GM12801 (cell line): ENCODE measurements around the gene C11orf68.

ENCODE experiments used
- TF ChIP-seq, protein P1 (sequence below): IDR thresholded peaks from one replicate; pipeline ENCODE4 v1.5.1; 2011; ENCODE audit warnings: control low read depth; ENCODE audit not compliant: insufficient read length; ENCODE audit errors: extremely low read depth

C11orf68 gene

DNA sequence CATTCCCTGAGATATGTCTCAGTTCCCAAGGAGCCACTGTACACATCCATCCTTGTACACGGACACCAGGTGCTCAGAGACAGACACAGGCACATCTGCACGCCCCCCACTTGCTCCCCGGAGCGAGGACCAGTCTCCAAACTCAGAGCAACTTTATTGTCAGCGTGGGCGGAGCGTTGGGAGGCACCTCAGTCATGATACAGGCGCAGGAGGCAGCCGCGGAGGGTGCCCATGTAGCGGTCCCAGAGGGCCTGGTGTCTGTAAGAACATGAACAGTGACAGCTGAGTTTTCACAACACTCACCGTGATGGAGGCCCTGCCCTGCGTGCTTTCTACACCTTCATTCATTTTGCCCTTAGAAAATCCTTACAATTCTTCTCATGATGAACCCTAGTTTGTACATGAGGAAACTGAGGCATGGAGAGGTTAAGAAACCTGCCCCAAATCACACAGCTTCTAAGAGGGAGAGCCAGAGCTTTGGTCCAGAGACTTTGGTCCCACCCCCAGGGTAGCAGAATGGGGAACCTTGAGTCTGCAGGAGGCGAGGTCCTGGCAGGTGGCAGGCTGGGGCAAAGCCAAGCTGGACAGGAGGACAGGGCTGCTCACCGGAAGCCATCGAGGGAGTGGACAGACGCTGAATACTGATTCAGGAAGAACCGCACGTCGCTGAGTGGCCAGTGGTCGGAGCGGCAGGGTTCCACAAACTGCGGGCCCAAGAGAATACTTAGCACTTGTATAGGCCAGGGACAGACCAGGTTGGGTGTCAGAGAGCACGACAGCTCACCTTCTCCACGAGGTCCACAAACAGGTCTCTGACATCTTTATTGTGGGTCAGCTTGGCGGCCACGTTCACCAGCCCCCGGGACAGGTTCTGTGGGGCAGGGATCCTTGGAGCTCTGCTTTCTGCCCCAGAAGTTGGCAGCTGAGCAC is 34.8 kb downstream of the C11orf68 start:
- TF ChIP-seq, protein P1, sequence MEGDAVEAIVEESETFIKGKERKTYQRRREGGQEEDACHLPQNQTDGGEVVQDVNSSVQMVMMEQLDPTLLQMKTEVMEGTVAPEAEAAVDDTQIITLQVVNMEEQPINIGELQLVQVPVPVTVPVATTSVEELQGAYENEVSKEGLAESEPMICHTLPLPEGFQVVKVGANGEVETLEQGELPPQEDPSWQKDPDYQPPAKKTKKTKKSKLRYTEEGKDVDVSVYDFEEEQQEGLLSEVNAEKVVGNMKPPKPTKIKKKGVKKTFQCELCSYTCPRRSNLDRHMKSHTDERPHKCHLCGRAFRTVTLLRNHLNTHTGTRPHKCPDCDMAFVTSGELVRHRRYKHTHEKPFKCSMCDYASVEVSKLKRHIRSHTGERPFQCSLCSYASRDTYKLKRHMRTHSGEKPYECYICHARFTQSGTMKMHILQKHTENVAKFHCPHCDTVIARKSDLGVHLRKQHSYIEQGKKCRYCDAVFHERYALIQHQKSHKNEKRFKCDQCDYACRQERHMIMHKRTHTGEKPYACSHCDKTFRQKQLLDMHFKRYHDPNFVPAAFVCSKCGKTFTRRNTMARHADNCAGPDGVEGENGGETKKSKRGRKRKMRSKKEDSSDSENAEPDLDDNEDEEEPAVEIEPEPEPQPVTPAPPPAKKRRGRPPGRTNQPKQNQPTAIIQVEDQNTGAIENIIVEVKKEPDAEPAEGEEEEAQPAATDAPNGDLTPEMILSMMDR = no peak

GRCh38 chr11:65883058-65883761 is 35.7 kb downstream of the C11orf68 start:
- TF ChIP-seq, protein P1 = no peak

DNA sequence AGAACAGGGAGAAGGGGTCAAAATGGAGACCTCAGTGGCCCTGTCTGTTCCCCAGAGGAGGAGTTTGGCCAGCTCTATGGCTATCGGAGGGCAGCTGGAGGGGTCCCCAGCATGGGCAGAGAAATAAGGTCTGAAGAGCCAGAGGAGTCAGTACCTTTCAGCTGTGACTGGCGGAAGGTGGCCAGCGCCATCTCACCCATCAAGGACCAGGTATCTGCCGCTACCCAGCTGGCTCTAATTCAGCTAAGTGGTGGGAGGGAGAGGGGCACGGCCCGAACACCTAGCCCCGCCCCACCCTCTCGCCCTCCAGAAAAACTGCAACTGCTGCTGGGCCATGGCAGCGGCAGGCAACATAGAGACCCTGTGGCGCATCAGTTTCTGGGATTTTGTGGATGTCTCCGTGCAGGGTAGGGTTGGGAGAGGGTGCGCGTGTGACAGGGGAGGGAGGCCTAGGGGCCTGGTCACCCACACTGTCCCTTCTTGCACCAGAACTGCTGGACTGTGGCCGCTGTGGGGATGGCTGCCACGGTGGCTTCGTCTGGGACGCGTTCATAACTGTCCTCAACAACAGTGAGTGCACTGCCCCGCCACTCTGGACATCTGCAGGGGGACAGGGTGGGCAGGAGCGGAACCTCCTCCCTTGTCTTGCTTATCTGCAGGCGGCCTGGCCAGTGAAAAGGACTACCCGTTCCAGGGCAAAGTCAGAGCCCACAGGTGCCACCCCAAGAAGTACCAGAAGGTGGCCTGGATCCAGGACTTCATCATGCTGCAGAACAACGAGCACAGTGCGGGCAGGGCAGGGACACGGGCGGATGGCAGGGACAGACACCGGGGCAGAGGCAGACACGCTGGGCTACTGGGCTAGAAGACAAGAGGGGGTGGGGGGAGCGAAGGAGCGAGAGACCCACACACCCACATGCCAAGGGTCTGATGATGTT is 36.5 kb downstream of the C11orf68 start:
- TF ChIP-seq, protein P1 = no peak

DNA sequence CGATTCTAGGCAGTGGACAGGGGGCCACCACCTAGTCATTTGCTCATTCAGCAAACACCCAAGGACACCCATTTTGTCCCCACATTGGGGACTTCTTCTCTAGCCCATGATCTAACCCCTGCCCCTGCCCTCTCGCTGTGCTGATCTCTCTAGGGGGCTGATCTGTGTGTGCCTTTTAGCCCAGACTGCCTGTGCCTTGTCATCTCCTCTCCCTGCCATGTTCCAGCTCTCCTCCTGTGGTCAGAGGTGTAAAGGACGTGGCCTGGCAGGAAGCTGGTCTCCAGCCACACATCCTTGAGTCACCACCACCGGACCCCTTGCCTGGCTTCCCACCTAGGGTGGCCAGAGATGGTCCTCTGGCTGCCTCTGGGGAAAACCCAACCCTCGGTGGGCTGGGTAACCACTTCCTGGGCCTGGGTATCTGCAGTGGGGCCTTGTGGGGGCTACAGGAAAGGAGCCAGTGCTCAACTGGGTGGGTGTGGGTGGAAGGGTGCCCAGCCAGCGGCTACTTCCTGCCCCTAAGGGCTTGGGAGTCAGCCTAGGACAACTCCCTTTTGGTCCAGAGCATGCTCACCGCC is 37.9 kb downstream of the C11orf68 start:
- TF ChIP-seq, protein P1 = no peak

DNA sequence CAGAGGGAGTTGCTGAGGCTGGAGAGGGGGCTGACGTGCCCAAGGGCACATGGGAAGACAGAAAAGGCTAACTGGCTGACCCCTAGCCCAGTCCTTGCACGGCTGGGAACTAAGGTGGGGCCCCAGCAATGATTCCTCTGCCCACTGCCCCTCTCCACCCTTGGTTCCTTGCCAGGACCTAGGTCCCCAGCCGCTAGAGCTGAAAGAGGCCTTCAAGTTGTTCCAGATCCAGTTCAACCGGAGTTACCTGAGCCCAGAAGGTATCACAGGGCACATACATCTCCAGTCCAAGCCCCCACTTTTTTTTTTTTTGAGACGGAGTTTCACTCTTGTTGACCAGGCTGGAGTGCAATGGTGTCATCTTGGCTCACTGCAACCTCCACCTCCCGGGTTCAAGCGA is 38.8 kb downstream of the C11orf68 start:
- TF ChIP-seq, protein P1 = no peak

- TF ChIP-seq, protein P1 = no peak
Measured at GRCh38 chr11:65879617-65880016, 39.2 kb downstream of the C11orf68 start, which contains the start of gene CTSW. TSS of gene CTSW (plus strand) at chr11:65879837. CDS start at chr11:65879855, 18 bp downstream.
